Femur (tissue), 1 donor: ENCODE results near the gene CNIH2.
A peak's percentile ranks its signal among the peaks of the same experiment; 100 is the strongest.
"Not testable (repeated sequence)": the region's sequence is repeated elsewhere in the genome, so short reads cannot be mapped to it uniquely, and the experiment has no call there.

Experiments used
- DNase-seq: peaks from one replicate; pipeline ENCODE4 v3.0.0-alpha.2; 2017

The CNIH2 gene

GRCh38 chr11:66316849-66317251 lies 38.9 kb downstream of the CNIH2 start, which contains the start of gene CD248:
CD248 (minus strand) TSS chr11:66317044; CDS start chr11:66317027, 17 bp downstream.
- DNase-seq: peak; percentile 90

GRCh38 chr11:66317322-66317722 lies 39.3 kb downstream of the CNIH2 start:
- peak; percentile 69 for DNase-seq

GRCh38 chr11:66317723-66318599 lies 40.0 kb downstream of the CNIH2 start:
- DNase-seq: peak; percentile 73

- no peak for DNase-seq
Measured at GRCh38 chr11:66318600-66318970, 40.6 kb downstream of the CNIH2 start.

- DNase-seq: not testable (repeated sequence)
Measured at GRCh38 chr11:66320289-66320688, 42.3 kb downstream of the CNIH2 start.

GRCh38 chr11:66320748-66321147 lies 42.8 kb downstream of the CNIH2 start:
- not testable (repeated sequence) for DNase-seq

GRCh38 chr11:66321606-66322005 lies 43.6 kb downstream of the CNIH2 start:
- DNase-seq: no peak

GRCh38 chr11:66322732-66323427 lies 44.9 kb downstream of the CNIH2 start:
- DNase-seq: no peak

- no peak for DNase-seq
Measured at GRCh38 chr11:66323684-66324083, 45.7 kb downstream of the CNIH2 start.

- DNase-seq: no peak
Measured at GRCh38 chr11:66324664-66325063, 46.7 kb downstream of the CNIH2 start.

GRCh38 chr11:66325263-66325671 lies 47.3 kb downstream of the CNIH2 start:
- DNase-seq: no peak

GRCh38 chr11:66326261-66327111 lies 48.5 kb downstream of the CNIH2 start:
- peak; percentile 70 for DNase-seq

- no peak for DNase-seq
Measured at GRCh38 chr11:66327171-66328030, 49.4 kb downstream of the CNIH2 start.

- no peak for DNase-seq
Measured at GRCh38 chr11:66328031-66328301, 50.0 kb downstream of the CNIH2 start.

GRCh38 chr11:66328302-66329144 lies 50.5 kb downstream of the CNIH2 start:
- DNase-seq: peak; percentile 85

- DNase-seq: no peak
Measured at GRCh38 chr11:66329165-66329673, 51.2 kb downstream of the CNIH2 start.

- DNase-seq: no peak
Measured at GRCh38 chr11:66330931-66331330, 53.0 kb downstream of the CNIH2 start.

GRCh38 chr11:66331542-66332370 lies 53.8 kb downstream of the CNIH2 start:
- DNase-seq: no peak

- no peak for DNase-seq
Measured at GRCh38 chr11:66332371-66333219, 54.6 kb downstream of the CNIH2 start.
